Natural killer cell (primary cell): ENCODE data around the gene UFD1. TPM values are rescaled to one million over a fixed set of nuclear protein-coding genes. Genes with fewer than 3 reads are reported as not detected.
A peak's percentile ranks its signal among the peaks of the same experiment; 100 is the strongest.
"Not testable (repeated sequence)": the region's sequence is repeated elsewhere in the genome, so short reads cannot be mapped to it uniquely, and the experiment has no call there.

Source experiments
- ATAC-seq, 3 donors: fragments of 150-1000 bp in 2 of 3; fragments of 200-7000 bp in 1 of 3; cut with Tn5 transposase; 1 replicate in 1 of 3; 2 replicates in 2 of 3; pipeline ENCODE4 v1.10.0; 2021; ENCODE audit warnings: mild to moderate bottlenecking in 2 of 3, moderate library complexity in 2 of 3
- DNase-seq, 2 donors: peaks; one replicate each; pipeline versions ENCODE4 v3.0.0 to v3.0.0-alpha.2; 2013 to 2021; ENCODE audit warnings: mixed read lengths in 1 of 2
- H3K27ac ChIP-seq: one replicate; pipeline ENCODE4 v1.5.1; 2013; ENCODE audit warnings: mild to moderate bottlenecking, low read length
- H3K27me3 ChIP-seq: one replicate; pipeline ENCODE4 v1.6.1; 2013; ENCODE audit warnings: low read length; ENCODE audit not compliant: control insufficient read depth, insufficient read depth
- H3K36me3 ChIP-seq: one replicate; pipeline ENCODE4 v1.6.1; 2013; ENCODE audit warnings: low read length; ENCODE audit not compliant: control insufficient read depth, insufficient read depth
- H3K4me1 ChIP-seq: one replicate; pipeline ENCODE4 v1.6.1; 2013; ENCODE audit warnings: low read length; ENCODE audit not compliant: control insufficient read depth, insufficient read depth
- H3K4me3 ChIP-seq: one replicate; pipeline ENCODE4 v1.5.1; 2013; ENCODE audit warnings: low read length
- H3K9me3 ChIP-seq: one replicate; pipeline ENCODE4 v1.6.1; 2013; ENCODE audit warnings: low read length; ENCODE audit not compliant: control insufficient read depth, insufficient read depth
- H3K27ac Mint-ChIP-seq, 2 donors: one replicate each; pipeline ENCODE4 v1.8.0; 2022; ENCODE audit warnings: mild to moderate bottlenecking in 2 of 2, mixed read lengths in 2 of 2, moderate library complexity in 1 of 2
- H3K27me3 Mint-ChIP-seq, 2 donors: one replicate each; pipeline ENCODE4 v1.8.0; 2022; ENCODE audit warnings: low read depth in 2 of 2, mixed read lengths in 2 of 2
- H3K36me3 Mint-ChIP-seq: one replicate; pipeline ENCODE4 v1.8.0; 2022; ENCODE audit warnings: mixed read lengths
- H3K4me1 Mint-ChIP-seq, 2 donors: one replicate each; pipeline ENCODE4 v1.8.0; 2022; ENCODE audit warnings: mixed read lengths in 2 of 2
- H3K4me3 Mint-ChIP-seq: one replicate; pipeline ENCODE4 v1.8.0; 2022; ENCODE audit warnings: mild to moderate bottlenecking, moderate library complexity, mixed read lengths
- H3K9me3 Mint-ChIP-seq, 2 donors: one replicate each; pipeline ENCODE4 v1.8.0; 2022; ENCODE audit warnings: mixed read lengths in 2 of 2
- CTCF ChIP-seq: fragments of 200-600 bp; IDR thresholded peaks from one replicate; pipeline ENCODE4 v1.8.0; 2022; ENCODE audit warnings: antibody characterized with exemption
- WGBS: methylation state at CpG from one replicate; pipeline ENCODE4 v1.1.7; 2013; ENCODE audit warnings: missing lambda C conversion rate; ENCODE audit not compliant: insufficient coverage; 5-methylcytosine and 5-hydroxymethylcytosine counted together
- intact Hi-C: fragments of 100-400 bp; cut with micrococcal nuclease; formaldehyde crosslinking; loops from one replicate; pipeline ENCODE4 v1.14.2; 2022
- total RNA-seq, 4 donors: library from RNA; stranded (reverse); fragments of 120-200 nt in 1 of 4; gene quantifications; one replicate each; pipeline versions ENCODE4 v1.2.3 to v1.2.4, GENCODE V29; 2013 to 2022

The UFD1 gene
- total RNA-seq, 3 donors from 2014 or later (not counting 1 experiment from before 2014, with no cell fraction given) = 73.8 to 101 (median 77.8) TPM

GRCh38 chr22:19440411-19441195 lies 38.4 kb downstream of the UFD1 start:
- Mint-ChIP-seq H3K27ac (peak overlapping the region; percentile 21 to 40), H3K27me3 (no peaks in the 10 kb centered on the region), H3K36me3 (peaks cover 6% of the 10 kb centered on the region), H3K4me1 (peaks cover 18 to 26% of the 10 kb centered on the region in 2 donors), H3K9me3 (no peaks in the 10 kb centered on the region), H3K4me3 (no peak overlapping the region)
- 91% methylated on average over 8 of the region's 8 CpGs for WGBS
- no peak for TF ChIP-seq CTCF
- H3K4me1 ChIP-seq = peaks cover 5% of the 10 kb centered on the region
- ATAC-seq (no peak), DNase-seq (no peak)
- peaks cover 21% of the 10 kb centered on the region for H3K36me3 ChIP-seq
- H3K9me3 ChIP-seq = no peaks in the 10 kb centered on the region
- intact Hi-C loops = no loop called here
- H3K27me3 ChIP-seq = no peaks in the 10 kb centered on the region
- H3K27ac ChIP-seq = no peak overlapping the region
- no peak overlapping the region for H3K4me3 ChIP-seq

GRCh38 chr22:19438298-19438697 lies 40.7 kb downstream of the UFD1 start:
- 96% methylated on average over 7 of the region's 7 CpGs for WGBS

GRCh38 chr22:19436444-19437161 lies 42.4 kb downstream of the UFD1 start:
- Mint-ChIP-seq H3K4me1 (peaks cover 6 to 11% of the 10 kb centered on the region in 2 donors), H3K27ac (peak overlapping the region in 1 of 2 donors; percentile 62)
- H3K9me3 ChIP-seq, ATAC-seq, H3K27me3 Mint-ChIP-seq, H3K27ac ChIP-seq, DNase-seq, H3K4me3 Mint-ChIP-seq, H3K4me3 ChIP-seq, H3K36me3 Mint-ChIP-seq, H3K27me3 ChIP-seq, H3K9me3 Mint-ChIP-seq: not testable (repeated sequence)
- Histone ChIP-seq H3K4me1 (peaks cover 13% of the 10 kb centered on the region), H3K36me3 (peaks cover 16% of the 10 kb centered on the region)
- intact Hi-C loops = loop anchor here (10.0 kb wide), 1 partner anchor 312 kb away; the partner anchor contains the start of gene DGCR2
- 98% methylated on average over 9 of the region's 9 CpGs for WGBS

More at GRCh38 chr22:19438298-19438697, 40.7 kb downstream of the UFD1 start:
- peaks cover 11 to 12% of the 10 kb centered on the region in 2 donors for H3K4me1 Mint-ChIP-seq
- Histone ChIP-seq H3K4me1 (peaks cover 5% of the 10 kb centered on the region), H3K36me3 (peaks cover 17% of the 10 kb centered on the region), H3K27me3 (no peaks in the 10 kb centered on the region), H3K4me3 (no peak overlapping the region), H3K9me3 (no peaks in the 10 kb centered on the region), H3K27ac (no peak overlapping the region)
- intact Hi-C loops = loop anchor here (10.0 kb wide), 1 partner anchor 313 kb away; the partner anchor contains the start of gene DGCR2
- H3K27me3 Mint-ChIP-seq = no peaks in the 10 kb centered on the region
- H3K9me3 Mint-ChIP-seq = no peaks in the 10 kb centered on the region
- DNase-seq = no peak
- H3K4me3 Mint-ChIP-seq = no peak overlapping the region
- peaks cover 6% of the 10 kb centered on the region for H3K36me3 Mint-ChIP-seq
- no peak for TF ChIP-seq CTCF
- H3K27ac Mint-ChIP-seq = peak overlapping the region in 1 of 2 donors; percentile 2
- no peak for ATAC-seq
